H9 (cell line): ENCODE results near the gene SRC. TPM values are rescaled to one million over a fixed set of nuclear protein-coding genes. Genes with fewer than 3 reads are reported as not detected.

ENCODE experiments used
- DNase-seq: peaks from one replicate; pipeline ENCODE4 v3.0.0-alpha.2; 2017
- H2AFZ ChIP-seq: one replicate; pipeline ENCODE4 v1.6.1; 2013; ENCODE audit warnings: mild to moderate bottlenecking, low read length, control low read depth, moderate library complexity
- H2AK5ac ChIP-seq: 2 replicates; pipeline ENCODE4 v1.6.1; 2013; ENCODE audit warnings: low read length, control low read depth, mixed read lengths; ENCODE audit not compliant: insufficient read length
- H2BK120ac ChIP-seq: one replicate; pipeline ENCODE4 v1.6.1; 2013; ENCODE audit warnings: low read depth, mild to moderate bottlenecking, low read length, control low read depth, inconsistent platforms; ENCODE audit not compliant: poor library complexity, severe bottlenecking
- H2BK12ac ChIP-seq: 2 replicates; pipeline ENCODE4 v1.6.1; 2013; ENCODE audit warnings: low read length, control low read depth, mixed read lengths, low read depth; ENCODE audit not compliant: insufficient read length
- H2BK15ac ChIP-seq: 2 replicates; pipeline ENCODE4 v1.6.1; 2013; ENCODE audit warnings: low read depth, low read length, control low read depth
- H2BK20ac ChIP-seq: one replicate; pipeline ENCODE4 v1.6.1; 2013; ENCODE audit warnings: low read depth, mild to moderate bottlenecking, low read length, control low read depth, inconsistent platforms; ENCODE audit not compliant: poor library complexity, severe bottlenecking
- H2BK5ac ChIP-seq: 2 replicates; pipeline ENCODE4 v1.6.1; 2013; ENCODE audit warnings: low read length, control low read depth, mixed read lengths; ENCODE audit not compliant: insufficient read length
- H3K14ac ChIP-seq: 2 replicates; pipeline ENCODE4 v1.6.1; 2013; ENCODE audit warnings: low read length, control low read depth; ENCODE audit not compliant: insufficient read depth
- H3K18ac ChIP-seq: 2 replicates; pipeline ENCODE4 v1.6.1; 2013; ENCODE audit warnings: low read depth, mild to moderate bottlenecking, mixed read lengths, low read length, control low read depth; ENCODE audit not compliant: insufficient read length
- H3K23ac ChIP-seq: 2 replicates; pipeline ENCODE4 v1.6.1; 2013; ENCODE audit warnings: low read length, control low read depth, mixed read lengths, low read depth; ENCODE audit not compliant: insufficient read length
- H3K23me2 ChIP-seq: 2 replicates; pipeline ENCODE4 v1.6.1; 2013; ENCODE audit warnings: low read depth, mild to moderate bottlenecking, mixed read lengths, low read length, control low read depth; ENCODE audit not compliant: insufficient read length, poor library complexity, severe bottlenecking
- H3K27ac ChIP-seq: 2 replicates; pipeline ENCODE4 v1.5.1; 2013; ENCODE audit warnings: low read length, control low read depth, mixed read lengths, low read depth; ENCODE audit not compliant: insufficient read length
- H3K27me3 ChIP-seq: 2 replicates; pipeline ENCODE4 v1.6.1; 2013; ENCODE audit warnings: low read length, control low read depth, inconsistent platforms; ENCODE audit not compliant: insufficient read depth
- H3K4ac ChIP-seq: 2 replicates; pipeline ENCODE4 v1.6.1; 2013; ENCODE audit warnings: low read depth, mild to moderate bottlenecking, control low read depth, inconsistent platforms, low read length, moderate library complexity
- H3K4me1 ChIP-seq: 2 replicates; pipeline ENCODE4 v1.6.1; 2013; ENCODE audit warnings: low read length, control low read depth, inconsistent platforms; ENCODE audit not compliant: insufficient read depth
- H3K4me2 ChIP-seq: 2 replicates; pipeline ENCODE4 v1.6.1; 2013; ENCODE audit warnings: low read length, control low read depth, mixed read lengths; ENCODE audit not compliant: insufficient read length, insufficient read depth
- H3K56ac ChIP-seq: 2 replicates; pipeline ENCODE4 v1.6.1; 2013; ENCODE audit warnings: low read depth, mild to moderate bottlenecking, mixed read lengths, low read length, control low read depth; ENCODE audit not compliant: insufficient read length
- H3K79me1 ChIP-seq: 2 replicates; pipeline ENCODE4 v1.6.1; 2013; ENCODE audit warnings: low read depth, mild to moderate bottlenecking, moderate library complexity, low read length, control low read depth, inconsistent platforms; ENCODE audit not compliant: insufficient read depth, poor library complexity, severe bottlenecking
- H3K79me2 ChIP-seq: 2 replicates; pipeline ENCODE4 v1.6.1; 2013; ENCODE audit warnings: low read length, control low read depth, inconsistent platforms; ENCODE audit not compliant: insufficient read depth
- H3K9ac ChIP-seq: 2 replicates; pipeline ENCODE4 v1.6.1; 2013; ENCODE audit warnings: low read length, control low read depth, mixed read lengths; ENCODE audit not compliant: insufficient read length; ENCODE audit errors: extremely low read depth
- H3K9me3 ChIP-seq: one replicate; pipeline ENCODE4 v1.6.1; 2013; ENCODE audit warnings: low read depth, low read length, inconsistent platforms; ENCODE audit not compliant: control insufficient read depth
- H3T11ph ChIP-seq: one replicate; pipeline ENCODE4 v1.6.1; 2013; ENCODE audit warnings: mild to moderate bottlenecking, low read length, control low read depth, inconsistent platforms
- H4K20me1 ChIP-seq: one replicate; pipeline ENCODE4 v1.6.1; 2013; ENCODE audit not compliant: control insufficient read depth, insufficient read length, insufficient read depth
- H4K5ac ChIP-seq: 2 replicates; pipeline ENCODE4 v1.6.1; 2013; ENCODE audit warnings: low read depth, mild to moderate bottlenecking, mixed read lengths, low read length, control low read depth; ENCODE audit not compliant: insufficient read length
- H4K8ac ChIP-seq: replicated peaks from 2 replicates; pipeline ENCODE4 v1.6.1; 2013; ENCODE audit warnings: low read length, control low read depth, mixed read lengths, low read depth; ENCODE audit not compliant: insufficient read length
- H4K91ac ChIP-seq: 2 replicates; pipeline ENCODE4 v1.6.1; 2013; ENCODE audit warnings: low read depth, mild to moderate bottlenecking, moderate library complexity, mixed read lengths, low read length, control low read depth; ENCODE audit not compliant: insufficient read length
- H3K27ac Mint-ChIP-seq, 3 experiments: 2 replicates in 2 of 3; 3 replicates in 1 of 3; pipeline ENCODE4 v1.8.0; 2020 to 2021; ENCODE audit warnings: mixed read lengths in 3 of 3, mild to moderate bottlenecking in 1 of 3, moderate library complexity in 1 of 3
- H3K27me3 Mint-ChIP-seq: 2 replicates; pipeline ENCODE4 v1.8.0; 2021; ENCODE audit warnings: low read depth, mild to moderate bottlenecking, moderate library complexity, mixed read lengths
- H3K36me3 Mint-ChIP-seq, 3 experiments: 2 replicates in 2 of 3; 3 replicates in 1 of 3; pipeline ENCODE4 v1.8.0; 2020 to 2021; ENCODE audit warnings: low read depth in 3 of 3, mixed read lengths in 3 of 3; ENCODE audit not compliant: insufficient read depth in 1 of 3
- H3K4me1 Mint-ChIP-seq, 2 experiments: 2 replicates each; pipeline ENCODE4 v1.8.0; 2020; ENCODE audit warnings: mixed read lengths in 2 of 2
- H3K4me3 Mint-ChIP-seq, 2 experiments: 2 replicates in 1 of 2; 3 replicates in 1 of 2; pipeline ENCODE4 v1.8.0; 2020 to 2021; ENCODE audit warnings: mild to moderate bottlenecking in 2 of 2, mixed read lengths in 2 of 2, moderate library complexity in 1 of 2
- H3K9me3 Mint-ChIP-seq, 2 experiments: 2 replicates in 1 of 2; 3 replicates in 1 of 2; pipeline ENCODE4 v1.8.0; 2020; ENCODE audit warnings: mild to moderate bottlenecking in 2 of 2, mixed read lengths in 2 of 2, moderate library complexity in 1 of 2
- CTCF ChIP-seq: fragments of 200-600 bp; sonication (generic); conservative IDR thresholded peaks from 3 replicates; pipeline ENCODE4 v1.8.0; 2021; ENCODE audit warnings: antibody characterized with exemption, mild to moderate bottlenecking
- WGBS: extraction: QIAGEN DNeasy Blood & Tissue Kit; methylation state at CpG from one replicate; pipeline ENCODE4 v1.1.7; 2013; ENCODE audit warnings: missing lambda C conversion rate, low lambda C conversion rate, mixed read lengths; ENCODE audit not compliant: insufficient read length; ENCODE audit errors: extremely low coverage; 5-methylcytosine and 5-hydroxymethylcytosine counted together
- total RNA-seq: library from RNA; stranded (reverse); gene quantifications from 2 replicates; pipeline ENCODE4 v1.2.1, GENCODE V29; 2021

SRC gene
- total RNA-seq, 1 experiment from 2014 or later: 44.5 TPM

DNA sequence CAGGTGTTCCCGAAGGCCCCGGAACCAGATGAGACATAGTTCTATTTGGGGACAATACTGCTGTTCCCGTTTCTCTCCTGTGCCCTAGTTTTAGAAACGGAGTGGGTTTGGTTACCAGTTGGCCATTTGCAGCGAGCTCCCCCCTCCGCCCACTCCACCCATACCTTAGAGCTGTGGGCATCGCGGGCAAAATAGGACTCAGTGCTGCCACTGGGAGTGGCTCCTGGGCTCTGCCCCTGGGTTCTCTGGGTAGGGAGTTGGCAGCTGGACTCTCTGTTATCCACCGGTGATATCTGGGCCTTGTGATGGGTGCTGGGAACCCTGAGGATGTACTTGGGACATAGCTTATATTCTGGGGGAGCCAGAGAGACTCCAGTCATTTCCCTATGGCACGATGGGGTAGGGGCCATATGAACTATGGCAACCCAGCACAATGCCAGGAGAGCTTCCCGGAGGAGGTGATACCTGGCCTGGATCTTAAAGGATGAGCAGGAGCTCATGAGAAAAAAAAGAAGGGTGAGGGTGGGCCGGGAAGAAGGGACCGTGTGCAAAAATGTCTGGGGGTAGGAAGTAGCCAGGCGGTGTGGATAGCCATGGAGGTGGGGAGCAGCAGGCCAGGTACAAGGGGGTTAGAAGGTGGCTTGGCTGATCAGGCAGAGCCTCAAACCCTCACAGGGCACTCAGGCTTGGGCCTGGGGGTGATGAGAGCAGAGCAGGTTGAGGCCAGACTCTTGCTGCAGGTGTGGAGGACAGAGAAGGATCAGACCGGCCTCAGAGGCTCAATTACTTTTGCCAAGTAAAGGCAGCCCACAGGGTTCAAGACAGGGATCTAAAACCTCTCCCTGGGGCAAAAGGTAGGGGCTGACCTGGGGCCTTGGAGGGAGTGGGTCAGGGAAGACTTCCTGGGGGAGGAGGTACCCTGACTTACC, 9.6 kb downstream of the SRC start:
- Mint-ChIP-seq H3K4me3 (no peak overlapping the region), H3K27ac (peak overlapping the region; percentile 19 to 83 (median 68); a peak in 5 of 7 replicates), H3K27me3 (no peaks in the 10 kb centered on the region), H3K9me3 (no peaks in the 10 kb centered on the region), H3K36me3 (peaks cover 0 to 17% (median 8%) of the 10 kb centered on the region in 3 experiments; a peak in 5 of 7 replicates), H3K4me1 (peaks cover 9 to 25% of the 10 kb centered on the region in 2 experiments)
- no peak overlapping the region for H4K8ac ChIP-seq
- H2BK12ac ChIP-seq: no peak overlapping the region
- H3K23ac ChIP-seq: no peak overlapping the region
- H2BK20ac ChIP-seq: no peak overlapping the region
- no peaks in the 10 kb centered on the region for H3K23me2 ChIP-seq
- no peaks in the 10 kb centered on the region for H3K9me3 ChIP-seq
- TF ChIP-seq CTCF: no peak
- H3K9ac ChIP-seq: no peak overlapping the region
- no peak overlapping the region for H3T11ph ChIP-seq
- H4K20me1 ChIP-seq: no peaks in the 10 kb centered on the region
- WGBS: no CpG with 5 or more reads among the region's 15 CpGs
- no peak overlapping the region for H3K56ac ChIP-seq
- peaks cover 3% of the 10 kb centered on the region for H3K79me1 ChIP-seq
- no peak overlapping the region for H3K4me2 ChIP-seq
- no peak overlapping the region for H2AFZ ChIP-seq
- H3K4me1 ChIP-seq: no peaks in the 10 kb centered on the region
- no peak overlapping the region for H2BK5ac ChIP-seq
- no peak overlapping the region for H2BK15ac ChIP-seq
- no peak overlapping the region for H4K5ac ChIP-seq
- DNase-seq: no peak
- H3K14ac ChIP-seq: no peak overlapping the region
- no peak overlapping the region for H3K27ac ChIP-seq
- no peak overlapping the region for H3K4ac ChIP-seq
- peaks cover 2% of the 10 kb centered on the region; the same call in 1 of the 2 replicates for H3K79me2 ChIP-seq
- no peak overlapping the region for H4K91ac ChIP-seq
- H3K27me3 ChIP-seq: no peaks in the 10 kb centered on the region
- no peak overlapping the region for H2AK5ac ChIP-seq
- no peak overlapping the region for H3K18ac ChIP-seq
- H2BK120ac ChIP-seq: no peak overlapping the region
